ENCODE measurements around the gene TMEM203. TPM values are rescaled to one million over a fixed set of nuclear protein-coding genes. Genes with fewer than 3 reads are reported as not detected.

TMEM203 gene
- total and polyA plus RNA-seq, 10 of the 15 experiments (the other 5 are each of a cell fraction or from before 2014, with no cell fraction given), result 7.2 to 68.1 (median 33.8) TPM

DNA sequence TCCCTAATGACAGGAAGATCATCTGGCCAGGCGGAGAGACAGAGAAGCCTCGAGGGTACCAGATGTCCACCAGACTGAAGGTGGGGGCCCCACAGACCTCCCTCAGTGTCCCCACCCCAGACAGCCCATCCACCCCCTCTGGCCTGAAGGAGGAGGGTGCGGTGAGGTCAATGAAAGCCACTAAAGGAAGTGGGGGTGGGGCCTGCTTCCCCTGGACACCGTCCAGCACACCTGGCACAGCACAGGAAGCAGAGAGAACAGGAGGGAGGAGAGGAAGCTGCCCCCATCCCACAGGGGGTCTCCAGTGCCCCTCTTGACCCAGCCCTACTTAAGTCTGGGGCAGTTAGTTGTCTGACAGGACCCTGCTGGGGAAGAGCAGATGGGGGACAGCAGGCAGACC, 46.8 kb downstream of the TMEM203 start:
- CTCF ChIA-PET, result interaction anchor here (1.1 kb wide), 1 partner anchor 8 kb away, joined by 5 read pairs; no protein-coding TSS in a partner anchor

DNA sequence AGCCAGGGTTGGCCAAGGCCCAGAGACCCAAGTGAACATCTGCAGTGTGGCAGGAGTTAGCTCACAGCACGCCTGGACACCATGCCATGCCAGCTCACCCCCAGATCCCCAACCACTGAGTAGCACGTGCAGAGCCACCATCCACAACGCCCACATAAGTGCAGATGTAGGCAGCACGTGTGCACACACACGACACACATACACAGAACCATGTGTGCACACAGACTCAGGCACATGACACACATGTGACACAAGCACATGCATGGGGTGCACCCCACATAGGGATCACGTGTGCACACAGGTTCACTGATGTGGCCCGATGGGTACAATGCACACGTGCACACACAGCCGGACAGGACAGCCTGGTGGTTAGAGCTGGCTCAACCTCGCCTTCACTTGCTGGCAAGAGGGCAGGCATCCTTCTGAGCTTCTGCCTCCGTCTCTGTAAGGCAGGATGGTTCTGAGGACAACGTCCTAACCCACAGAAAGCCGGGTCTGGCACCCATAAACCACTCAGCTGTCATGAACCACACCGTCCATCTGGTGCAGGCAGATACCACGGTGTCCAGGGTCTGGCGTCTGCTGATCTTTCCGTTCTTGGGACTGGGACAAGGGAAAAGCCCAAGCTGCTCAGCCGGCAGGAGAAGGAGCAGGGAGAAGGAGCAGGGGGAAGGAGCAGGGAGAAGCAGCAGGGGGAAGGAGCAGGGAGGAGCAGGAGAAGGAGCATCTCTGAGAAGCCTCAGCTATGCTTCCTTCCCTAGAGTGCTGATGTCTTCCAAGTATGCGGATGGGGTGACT, 47.6 kb downstream of the TMEM203 start:
- H2AFZ ChIP-seq (ENCODE audit: control insufficient read depth, low read depth, low read length), result no peak overlapping the region
- CTCF ChIA-PET, result interaction anchor here (1.3 kb wide), 1 partner anchor 71 kb away, joined by 4 read pairs; the partner anchor contains the start of gene MAN1B1
- no TSS peak for BruUV-seq (replicated peaks)
- no peak overlapping the region for H3K4me2 ChIP-seq (ENCODE audit: control insufficient read depth, insufficient read depth)
- H3K4me3 ChIP-seq, result no peak overlapping the region
- intact Hi-C loops (cut with micrococcal nuclease; ENCODE audit: unreplicated experiment), result no loop called here
- no peaks in the 10 kb centered on the region for H3K79me2 ChIP-seq (ENCODE audit: control insufficient read depth, insufficient read depth, low read length)
- peaks cover 28% of the 10 kb centered on the region for H3K4me1 ChIP-seq (ENCODE audit: control insufficient read depth, insufficient read depth, low read length)
- H3K36me3 ChIP-seq (ENCODE audit: control insufficient read depth in 2 of 2, insufficient read depth in 2 of 2, low read length in 1 of 2), result no peaks in the 10 kb centered on the region
- SMC1A ChIA-PET (ENCODE audit: uncharacterized antibody, unreplicated experiment), result interaction anchor here (0.9 to 1.6 kb wide), 4 partner anchors 10 to 33 kb away, joined by 3 to 5 read pairs (median 4); partner anchors contain the start of genes ANAPC2 and SSNA1
- no peak for ATAC-seq
- no peak for DNase-seq (ENCODE audit: low read depth, low spot score)
- FAIRE-seq, result no peak
- RAD21 ChIA-PET (ENCODE audit: unreplicated experiment), result interaction anchor here (0.5 to 1.6 kb wide), 6 partner anchors 9 to 79 kb away, joined by 3 to 6 read pairs (median 4); partner anchors contain the start of genes ANAPC2, SSNA1 and TPRN
- H3K9me3 ChIP-seq (replicated peaks; ENCODE audit: control insufficient read depth, insufficient read depth, low read length), result no peaks in the 10 kb centered on the region; the same call in 2 of the 3 replicates
- WGBS (ENCODE audit: insufficient coverage, insufficient replicate concordance, low lambda C conversion rate, missing lambda C conversion rate), result 53% methylated on average over 19 of the region's 19 CpGs
- H3K9ac ChIP-seq (ENCODE audit: control insufficient read depth, insufficient read depth, low read length), result no peak overlapping the region
- no peak overlapping the region for H3K27ac ChIP-seq (ENCODE audit: control insufficient read depth, insufficient read depth)
- no peaks in the 10 kb centered on the region for H4K20me1 ChIP-seq (ENCODE audit: control insufficient read depth, insufficient read depth)
- TF ChIP-seq, protein P1, sequence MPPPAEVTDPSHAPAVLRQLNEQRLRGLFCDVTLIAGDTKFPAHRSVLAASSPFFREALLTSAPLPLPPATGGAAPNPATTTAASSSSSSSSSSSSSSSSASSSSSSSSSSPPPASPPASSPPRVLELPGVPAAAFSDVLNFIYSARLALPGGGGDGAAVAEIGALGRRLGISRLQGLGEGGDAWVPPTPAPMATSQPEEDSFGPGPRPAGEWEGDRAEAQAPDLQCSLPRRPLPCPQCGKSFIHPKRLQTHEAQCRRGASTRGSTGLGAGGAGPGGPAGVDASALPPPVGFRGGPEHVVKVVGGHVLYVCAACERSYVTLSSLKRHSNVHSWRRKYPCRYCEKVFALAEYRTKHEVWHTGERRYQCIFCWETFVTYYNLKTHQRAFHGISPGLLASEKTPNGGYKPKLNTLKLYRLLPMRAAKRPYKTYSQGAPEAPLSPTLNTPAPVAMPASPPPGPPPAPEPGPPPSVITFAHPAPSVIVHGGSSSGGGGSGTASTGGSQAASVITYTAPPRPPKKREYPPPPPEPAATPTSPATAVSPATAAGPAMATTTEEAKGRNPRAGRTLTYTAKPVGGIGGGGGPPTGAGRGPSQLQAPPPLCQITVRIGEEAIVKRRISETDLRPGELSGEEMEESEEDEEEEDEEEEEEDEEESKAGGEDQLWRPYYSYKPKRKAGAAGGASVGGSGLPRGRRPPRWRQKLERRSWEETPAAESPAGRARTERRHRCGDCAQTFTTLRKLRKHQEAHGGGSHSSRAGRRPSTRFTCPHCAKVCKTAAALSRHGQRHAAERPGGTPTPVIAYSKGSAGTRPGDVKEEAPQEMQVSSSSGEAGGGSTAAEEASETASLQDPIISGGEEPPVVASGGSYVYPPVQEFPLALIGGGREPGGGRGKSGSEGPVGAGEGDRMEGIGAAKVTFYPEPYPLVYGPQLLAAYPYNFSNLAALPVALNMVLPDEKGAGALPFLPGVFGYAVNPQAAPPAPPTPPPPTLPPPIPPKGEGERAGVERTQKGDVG (CRISPR knock-in tag; IDR thresholded peaks at IDR 0.05), result no peak
- TF ChIP-seq BHLHE40 (IDR thresholded peaks at IDR 0.05; ENCODE audit: borderline replicate concordance in 1 of 2, low read depth in 2 of 2, low read length in 1 of 2) (peak; percentile 62 to 87; a peak in 3 of 4 replicates), RB1 (IDR thresholded peaks at IDR 0.05; ENCODE audit: borderline replicate concordance) (no peak), RAD51 (IDR thresholded peaks at IDR 0.05) (peak; percentile 74)
- TF ChIP-seq, protein P2, sequence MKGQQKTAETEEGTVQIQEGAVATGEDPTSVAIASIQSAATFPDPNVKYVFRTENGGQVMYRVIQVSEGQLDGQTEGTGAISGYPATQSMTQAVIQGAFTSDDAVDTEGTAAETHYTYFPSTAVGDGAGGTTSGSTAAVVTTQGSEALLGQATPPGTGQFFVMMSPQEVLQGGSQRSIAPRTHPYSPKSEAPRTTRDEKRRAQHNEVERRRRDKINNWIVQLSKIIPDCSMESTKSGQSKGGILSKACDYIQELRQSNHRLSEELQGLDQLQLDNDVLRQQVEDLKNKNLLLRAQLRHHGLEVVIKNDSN (IDR thresholded peaks at IDR 0.05; ENCODE audit: borderline replicate concordance, extremely low read length, insufficient read depth, low read depth, low read length), result peak; percentile 69
- POLR2A ChIA-PET, result interaction anchor here (0.5 to 3.7 kb wide), 11 partner anchors 12 to 123 kb away, joined by 3 to 37 read pairs (median 8); partner anchors contain the start of genes ANAPC2, LRRC26, RNF208 and SSNA1
- H3K27me3 ChIP-seq (replicated peaks in 1 of 2; ENCODE audit: control insufficient read depth in 2 of 2, insufficient read depth in 2 of 2, low read length in 1 of 2), result no peaks in the 10 kb centered on the region
- in situ Hi-C loops (cut with MboI), result no loop called here

More for the DNA sequence above, 46.8 kb downstream of the TMEM203 start:
- in situ Hi-C loops (cut with MboI) (no loop called here), intact Hi-C loops (cut with micrococcal nuclease; ENCODE audit: unreplicated experiment) (no loop called here)
- BruUV-seq (replicated peaks), result no TSS peak
- H3K79me2 ChIP-seq (ENCODE audit: control insufficient read depth, insufficient read depth, low read length), result no peaks in the 10 kb centered on the region
- ATAC-seq, result peak; percentile 36
- WGBS (ENCODE audit: insufficient coverage, insufficient replicate concordance, low lambda C conversion rate, missing lambda C conversion rate), result 26% methylated on average over 4 of the region's 4 CpGs
- SMC1A ChIA-PET (ENCODE audit: uncharacterized antibody, unreplicated experiment), result interaction anchor here (0.6 kb wide), 1 partner anchor 8 kb away, joined by 4 read pairs; no protein-coding TSS in a partner anchor
- no peak overlapping the region for H2AFZ ChIP-seq (ENCODE audit: control insufficient read depth, low read depth, low read length)
- H3K4me2 ChIP-seq (ENCODE audit: control insufficient read depth, insufficient read depth), result peak overlapping the region; percentile 39
- H3K36me3 ChIP-seq (ENCODE audit: control insufficient read depth in 2 of 2, insufficient read depth in 2 of 2, low read length in 1 of 2), result no peaks in the 10 kb centered on the region
- RAD21 ChIA-PET (ENCODE audit: unreplicated experiment), result interaction anchor here (1.2 to 1.6 kb wide), 3 partner anchors 8 to 30 kb away, joined by 6 to 11 read pairs (median 6); partner anchors contain the start of genes ANAPC2 and SSNA1
- peaks cover 28% of the 10 kb centered on the region for H3K4me1 ChIP-seq (ENCODE audit: control insufficient read depth, insufficient read depth, low read length)
- no peak for DNase-seq (ENCODE audit: low read depth, low spot score)
- peak; percentile 54 for TF ChIP-seq RUNX3 (IDR thresholded peaks at IDR 0.05; ENCODE audit: low read length)
- TF ChIP-seq POLR2AphosphoS5 (IDR thresholded peaks at IDR 0.05; ENCODE audit: low read length), result no peak
- TF ChIP-seq YBX1 (IDR thresholded peaks at IDR 0.05), result no peak
- no peak for TF ChIP-seq MYC (IDR thresholded peaks at IDR 0.05; ENCODE audit: insufficient read depth, insufficient read length, insufficient replicate concordance, low read length, severe bottlenecking)
- TF ChIP-seq SPI1 (IDR thresholded peaks at IDR 0.05; ENCODE audit: borderline replicate concordance, insufficient read depth, low read depth, low read length), result peak; percentile 8; the same call in 1 of the 2 replicates
- peak; percentile 58; the same call in 1 of the 2 replicates for TF ChIP-seq TCF3 (IDR thresholded peaks at IDR 0.05; ENCODE audit: borderline replicate concordance, insufficient read depth, low read depth, low read length)
- 0 out of 2 replicates have a peak, but pooled peaks have one; percentile 72 for TF ChIP-seq TCF12 (IDR thresholded peaks at IDR 0.05; ENCODE audit: low read depth, low read length)
- no peaks in the 10 kb centered on the region; the same call in 2 of the 3 replicates for H3K9me3 ChIP-seq (replicated peaks; ENCODE audit: control insufficient read depth, insufficient read depth, low read length)
- H4K20me1 ChIP-seq (ENCODE audit: control insufficient read depth, insufficient read depth), result no peaks in the 10 kb centered on the region
- POLR2A ChIA-PET, result interaction anchor here (0.7 to 3.7 kb wide), 8 partner anchors 8 to 119 kb away, joined by 3 to 37 read pairs (median 12); partner anchors contain the start of genes ANAPC2, LRRC26, RNF208 and SSNA1
- H3K4me3 ChIP-seq, result 0 out of 2 replicates have a peak overlapping the region, but pooled peaks have one; percentile 31
- H3K27me3 ChIP-seq (replicated peaks in 1 of 2; ENCODE audit: control insufficient read depth in 2 of 2, insufficient read depth in 2 of 2, low read length in 1 of 2), result no peaks in the 10 kb centered on the region
- H3K9ac ChIP-seq (ENCODE audit: control insufficient read depth, insufficient read depth, low read length), result no peak overlapping the region
- H3K27ac ChIP-seq (ENCODE audit: control insufficient read depth, insufficient read depth), result no peak overlapping the region
- FAIRE-seq, result no peak

Data from GM12878 (cell line).